ENCODE results near the gene HOXD4.

HOXD4 gene

DNA sequence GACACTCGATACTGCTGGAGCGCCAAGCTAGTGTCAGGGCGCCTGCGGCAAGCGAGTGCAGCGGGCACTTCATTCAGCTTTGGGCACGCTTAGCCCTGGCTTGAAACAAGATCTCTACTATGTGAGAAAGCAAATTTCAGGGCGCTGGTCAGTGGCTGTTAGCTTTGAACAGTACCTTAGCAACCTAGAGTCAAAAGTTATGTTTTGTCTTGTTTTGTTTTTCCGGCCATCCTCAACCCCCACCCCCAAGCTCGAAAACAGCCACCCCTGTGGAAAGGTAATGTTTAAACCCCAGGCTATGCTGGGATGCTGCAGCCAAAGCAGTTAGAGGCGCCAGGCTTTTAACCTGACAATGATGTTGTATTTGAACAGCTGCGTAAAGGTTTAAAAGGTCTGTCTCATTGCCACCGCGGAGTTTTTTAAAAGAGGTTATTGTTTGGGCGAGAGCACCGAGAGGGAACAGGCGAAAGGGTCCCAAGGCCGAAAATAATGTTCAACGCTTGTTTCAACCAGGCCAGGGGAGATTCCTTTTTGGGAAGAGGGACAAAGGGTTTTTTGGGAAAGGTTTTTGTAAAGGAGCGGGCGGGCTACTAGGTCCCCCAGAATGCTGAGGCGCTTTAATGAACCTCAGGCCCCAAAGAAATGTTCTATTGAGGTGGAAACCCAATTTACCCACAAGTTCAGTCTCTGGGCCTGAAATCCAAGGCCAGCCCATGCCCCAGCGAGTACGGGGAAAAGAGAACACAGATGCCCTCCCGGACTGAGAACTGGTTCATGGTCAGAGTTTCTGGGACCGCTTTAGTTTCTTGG lies 37.0 kb upstream of the HOXD4 start:
- DNase-seq: no peak

DNA sequence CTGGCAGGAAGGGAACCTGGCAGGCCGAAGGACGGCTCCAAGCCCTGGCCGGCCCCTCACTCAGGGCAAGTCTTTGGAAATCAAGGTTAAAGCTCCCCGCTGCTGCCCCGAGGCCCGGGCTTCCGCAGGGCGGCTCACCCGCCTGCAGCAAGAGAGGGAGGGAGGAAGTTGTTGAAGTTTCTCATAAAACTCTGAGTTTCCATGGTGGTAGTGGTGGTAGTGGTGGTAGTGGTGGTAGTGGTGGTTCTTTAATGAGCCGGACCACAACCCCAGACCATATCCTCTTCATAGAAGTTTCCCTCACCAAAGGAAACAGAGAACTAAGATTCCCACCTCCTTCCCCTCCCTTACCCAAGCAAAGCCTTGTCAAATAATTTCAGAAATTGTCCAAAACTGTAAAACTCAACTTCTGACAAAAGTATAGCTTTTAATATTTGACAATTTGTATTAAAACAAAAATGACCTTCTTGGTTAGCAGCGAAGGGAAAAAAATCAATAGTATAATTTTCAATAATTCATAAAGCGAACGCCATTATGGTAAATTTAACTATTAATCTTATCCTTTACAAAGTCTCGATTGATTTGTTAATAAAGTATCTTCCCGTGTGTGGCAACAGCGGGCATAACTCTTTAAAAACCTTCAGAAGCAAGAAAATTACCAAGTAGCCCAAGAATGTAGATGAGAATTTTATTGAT lies 36.3 kb upstream of the HOXD4 start:
- no peak for DNase-seq

DNA sequence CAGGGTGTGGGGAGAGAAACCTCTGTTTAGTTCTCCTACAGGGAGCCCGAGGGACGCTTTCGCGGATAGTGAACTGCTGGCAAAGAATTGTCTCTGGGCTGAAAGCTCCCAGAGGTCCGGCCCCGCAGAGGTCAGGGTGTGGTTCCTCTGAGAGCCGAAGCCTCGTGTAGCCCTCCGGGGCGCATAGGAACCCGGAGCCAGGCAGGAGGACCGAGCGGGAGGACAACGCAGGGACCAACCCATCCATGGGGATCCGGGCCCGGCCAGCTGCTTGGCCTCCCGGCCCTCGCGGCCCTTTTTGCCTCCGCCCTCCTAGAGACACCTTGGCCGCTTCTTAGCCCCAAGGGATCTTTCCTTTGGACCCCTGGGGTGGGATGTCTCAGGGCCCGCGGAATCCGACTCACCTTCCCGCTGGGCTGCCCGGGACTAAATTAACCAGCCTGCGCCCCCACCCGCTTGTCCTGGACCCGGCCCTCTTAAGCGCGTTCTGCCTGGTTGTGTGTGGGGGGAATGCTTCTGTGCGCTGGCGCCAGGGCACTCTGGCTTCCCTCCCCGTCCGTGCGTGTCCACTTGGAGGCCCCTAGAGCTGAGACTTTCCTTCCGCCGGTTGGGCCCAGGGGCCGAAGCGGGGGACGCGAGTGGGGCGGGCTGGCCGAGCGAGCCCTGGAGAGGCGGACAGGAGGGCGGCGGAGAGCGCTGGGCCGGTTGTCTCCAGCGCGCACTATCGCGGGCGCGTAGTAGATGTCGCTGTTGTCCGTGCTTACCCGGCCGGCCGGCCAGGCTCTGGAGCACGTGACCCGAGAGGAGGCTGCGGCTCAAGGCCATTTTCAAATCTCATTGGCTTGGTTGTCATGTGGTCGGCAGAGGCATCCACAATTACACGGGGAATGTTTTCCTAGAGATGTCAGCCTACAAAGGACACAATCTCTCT lies 35.2 kb upstream of the HOXD4 start, which contains the start of gene HOXD10:
TSS of gene HOXD10 (plus strand) at position 896 of the 931 bp plus-strand sequence. CDS start 56 bp downstream, outside the sequence.
- no peak for DNase-seq

DNA sequence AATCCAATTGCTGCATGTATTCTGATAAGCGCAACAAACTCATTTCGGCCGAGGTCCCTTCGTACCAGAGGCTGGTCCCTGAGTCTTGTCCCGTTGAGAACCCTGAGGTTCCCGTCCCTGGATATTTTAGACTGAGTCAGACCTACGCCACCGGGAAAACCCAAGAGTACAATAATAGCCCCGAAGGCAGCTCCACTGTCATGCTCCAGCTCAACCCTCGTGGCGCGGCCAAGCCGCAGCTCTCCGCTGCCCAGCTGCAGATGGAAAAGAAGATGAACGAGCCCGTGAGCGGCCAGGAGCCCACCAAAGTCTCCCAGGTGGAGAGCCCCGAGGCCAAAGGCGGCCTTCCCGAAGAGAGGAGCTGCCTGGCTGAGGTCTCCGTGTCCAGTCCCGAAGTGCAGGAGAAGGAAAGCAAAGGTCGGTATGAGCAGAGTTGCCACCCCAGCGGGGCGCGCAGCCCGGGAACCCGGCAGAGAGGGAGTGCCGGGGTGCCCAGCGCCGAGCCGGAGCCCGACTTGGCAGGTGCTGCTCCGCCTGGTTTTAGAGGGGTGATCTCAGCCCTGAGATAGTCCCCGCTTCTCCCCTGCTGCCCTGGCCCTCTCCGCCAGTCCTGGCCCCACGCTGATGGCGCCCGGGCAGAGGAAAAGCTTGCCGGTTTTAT lies 34.1 kb upstream of the HOXD4 start:
- no peak for DNase-seq

DNA sequence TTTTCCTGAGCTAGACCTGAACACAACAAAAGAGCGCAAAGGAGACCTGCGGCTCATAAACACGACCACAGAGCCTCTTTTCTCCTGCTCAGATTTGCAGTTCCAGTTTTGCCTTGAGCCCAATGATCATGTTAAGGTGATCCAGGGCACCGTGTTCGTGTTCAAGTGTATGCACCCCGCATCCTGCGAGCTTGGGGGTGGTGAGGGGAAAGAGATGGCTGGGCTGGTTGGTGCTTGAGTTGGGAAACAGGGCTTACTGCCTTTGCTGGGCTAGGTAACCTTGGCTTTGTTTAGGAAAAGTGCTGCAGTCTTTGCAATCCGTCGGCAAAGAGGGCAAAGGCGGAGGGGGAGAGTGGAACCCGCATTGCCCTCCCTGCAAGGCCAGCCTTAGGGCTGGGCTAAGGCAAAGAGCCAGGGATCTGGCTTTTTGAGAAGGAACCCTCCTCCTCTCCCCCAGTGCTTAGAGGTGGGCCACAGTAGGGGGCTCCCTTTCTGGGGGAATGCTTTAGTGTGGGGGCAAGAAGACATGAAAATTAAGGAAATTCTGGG lies 33.5 kb upstream of the HOXD4 start:
- DNase-seq: no peak

DNA sequence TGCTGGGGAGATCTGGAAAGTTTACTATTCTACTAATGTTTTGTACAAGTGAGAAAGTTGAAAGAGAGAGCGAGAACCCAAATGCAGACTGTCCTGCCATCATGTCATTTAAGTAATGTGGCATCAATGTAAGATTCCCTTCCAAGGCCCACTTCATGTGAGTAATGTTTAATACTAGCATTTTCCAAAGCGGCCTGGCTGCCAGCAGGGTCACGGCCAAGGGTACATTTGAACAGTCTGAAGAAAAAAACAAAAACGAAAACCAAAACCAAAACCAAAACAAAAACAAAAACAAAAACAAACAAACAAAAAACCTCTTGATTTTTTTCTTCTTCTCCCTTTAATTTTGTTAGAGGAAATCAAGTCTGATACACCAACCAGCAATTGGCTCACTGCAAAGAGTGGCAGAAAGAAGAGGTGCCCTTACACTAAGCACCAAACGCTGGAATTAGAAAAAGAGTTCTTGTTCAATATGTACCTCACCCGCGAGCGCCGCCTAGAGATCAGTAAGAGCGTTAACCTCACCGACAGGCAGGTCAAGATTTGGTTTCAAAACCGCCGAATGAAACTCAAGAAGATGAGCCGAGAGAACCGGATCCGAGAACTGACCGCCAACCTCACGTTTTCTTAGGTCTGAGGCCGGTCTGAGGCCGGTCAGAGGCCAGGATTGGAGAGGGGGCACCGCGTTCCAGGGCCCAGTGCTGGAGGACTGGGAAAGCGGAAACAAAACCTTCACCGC lies 32.6 kb upstream of the HOXD4 start:
- DNase-seq: no peak

DNA sequence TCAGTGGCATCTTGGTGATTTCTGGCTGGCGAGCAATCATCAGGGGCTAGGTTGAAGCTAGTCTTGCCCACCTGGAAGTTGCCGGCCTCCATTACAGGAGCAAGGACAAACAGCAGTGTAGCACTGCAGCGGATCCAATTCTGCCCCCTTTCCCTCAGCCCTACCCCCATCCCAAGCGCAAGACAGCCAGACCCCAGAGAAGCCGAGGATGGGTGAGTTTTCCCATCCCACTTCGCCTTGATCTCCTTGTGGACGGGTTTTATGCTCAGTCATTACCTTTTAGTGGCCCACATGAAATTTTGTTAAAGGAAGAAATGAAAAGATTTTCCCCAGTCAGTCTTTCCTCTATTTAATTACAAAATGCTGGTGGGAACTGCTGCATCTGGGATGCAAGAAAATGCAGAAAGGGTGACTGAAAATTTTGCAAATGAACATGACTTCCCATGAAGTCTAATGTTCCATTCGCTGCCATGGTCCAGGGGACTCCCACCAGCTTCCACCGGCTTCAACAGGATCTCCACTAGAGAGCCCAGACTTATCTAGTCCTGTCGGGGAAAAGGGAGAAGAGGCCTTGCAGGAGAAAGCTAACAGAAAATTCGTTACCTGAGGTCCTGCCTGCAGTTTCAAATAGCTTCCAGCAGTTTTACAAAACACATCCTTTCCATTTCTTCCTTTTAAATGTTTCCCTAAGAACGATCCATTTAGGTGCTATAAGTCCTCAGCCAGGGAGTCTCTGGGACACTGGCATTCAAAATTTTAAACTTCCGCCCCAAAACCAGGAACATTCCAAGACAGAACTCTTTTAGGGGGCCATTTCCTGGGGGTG lies 30.8 kb upstream of the HOXD4 start:
- DNase-seq: no peak

DNA sequence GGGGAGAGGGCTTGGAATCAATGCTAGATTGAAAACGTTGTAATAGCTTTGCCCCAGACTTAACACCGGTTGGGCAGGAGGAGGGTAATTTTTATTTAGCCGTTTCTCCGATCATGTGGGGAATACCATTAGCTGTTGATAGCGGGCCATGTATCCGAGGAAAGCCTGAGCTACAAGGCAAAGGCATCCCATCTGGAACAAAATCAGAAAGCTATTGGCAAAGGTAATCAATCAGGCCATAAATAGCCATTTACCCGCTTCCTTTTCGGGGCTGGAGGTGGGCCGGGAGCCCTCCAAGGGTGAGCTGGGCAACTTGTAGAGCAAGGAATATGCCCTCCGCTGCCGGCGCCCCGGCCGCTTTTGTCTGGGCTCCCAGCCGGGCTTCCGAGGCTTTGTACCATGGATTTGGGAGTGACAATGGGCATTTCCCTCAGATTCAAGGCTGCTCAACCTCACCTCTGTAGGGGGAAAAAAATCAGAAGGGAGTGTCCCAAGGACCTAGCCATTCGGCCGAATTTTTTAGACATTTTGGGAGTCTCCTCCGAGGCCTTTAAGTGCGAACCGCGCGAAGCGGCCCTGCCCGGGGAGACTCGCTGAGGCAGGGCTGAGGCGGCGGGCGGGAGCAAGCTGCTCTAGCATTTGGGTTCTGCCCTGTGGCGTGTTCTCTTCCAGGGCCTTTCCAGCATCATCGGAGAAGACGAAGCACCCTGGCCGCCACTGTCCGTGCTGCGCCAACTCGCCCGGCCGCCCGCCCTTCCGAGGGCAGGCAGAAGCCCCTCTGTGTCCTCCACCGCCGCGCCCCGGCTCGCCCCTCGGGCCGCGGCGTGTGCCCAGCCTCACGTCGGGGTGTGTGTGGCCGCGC lies 29.9 kb upstream of the HOXD4 start:
- no peak for DNase-seq

DNA sequence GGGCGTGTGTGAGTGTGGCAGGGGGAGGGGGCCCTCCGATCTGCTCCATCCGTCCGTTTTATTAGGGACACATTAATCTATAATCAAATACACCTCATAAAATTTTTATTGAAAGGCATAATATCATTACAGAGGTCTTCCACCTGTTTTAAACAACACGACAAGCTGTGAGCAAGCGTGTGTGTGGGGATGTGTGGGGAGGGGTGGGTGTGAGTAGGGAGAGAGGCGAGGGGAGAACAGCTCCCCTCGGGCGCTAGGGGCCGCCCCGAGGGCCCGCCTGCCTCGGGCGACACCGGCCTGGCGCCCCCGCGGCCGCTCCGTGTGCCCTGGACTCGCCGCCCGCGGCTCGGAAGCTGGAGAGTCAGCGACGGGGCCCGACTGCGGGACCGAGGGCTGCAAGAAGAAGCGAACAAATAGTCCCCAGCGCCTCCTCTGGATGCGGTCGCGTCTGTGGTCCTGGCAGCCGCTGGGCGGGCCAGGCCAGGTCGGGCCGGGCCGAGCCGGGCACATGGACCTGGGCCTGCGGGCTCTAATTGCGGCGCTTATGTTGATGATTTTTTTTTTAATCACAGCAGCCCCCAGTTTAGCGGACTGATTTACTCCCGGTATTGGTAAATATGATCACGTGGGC lies 29.2 kb upstream of the HOXD4 start:
- no peak for DNase-seq

DNA sequence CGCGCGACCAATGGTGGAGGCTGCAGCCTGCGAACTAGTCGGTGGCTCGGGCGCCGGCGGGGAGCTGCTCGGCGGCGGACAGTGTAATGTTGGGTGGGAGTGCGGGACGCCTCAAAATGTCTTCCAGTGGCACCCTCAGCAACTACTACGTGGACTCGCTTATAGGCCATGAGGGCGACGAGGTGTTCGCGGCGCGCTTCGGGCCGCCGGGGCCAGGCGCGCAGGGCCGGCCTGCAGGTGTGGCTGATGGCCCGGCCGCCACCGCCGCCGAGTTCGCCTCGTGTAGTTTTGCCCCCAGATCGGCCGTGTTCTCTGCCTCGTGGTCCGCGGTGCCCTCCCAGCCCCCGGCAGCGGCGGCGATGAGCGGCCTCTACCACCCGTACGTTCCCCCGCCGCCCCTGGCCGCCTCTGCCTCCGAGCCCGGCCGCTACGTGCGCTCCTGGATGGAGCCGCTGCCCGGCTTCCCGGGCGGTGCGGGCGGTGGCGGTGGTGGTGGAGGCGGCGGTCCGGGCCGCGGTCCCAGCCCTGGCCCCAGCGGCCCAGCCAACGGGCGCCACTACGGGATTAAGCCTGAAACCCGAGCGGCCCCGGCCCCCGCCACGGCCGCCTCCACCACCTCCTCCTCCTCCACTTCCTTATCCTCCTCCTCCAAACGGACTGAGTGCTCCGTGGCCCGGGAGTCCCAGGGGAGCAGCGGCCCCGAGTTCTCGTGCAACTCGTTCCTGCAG lies 28.5 kb upstream of the HOXD4 start, which contains the start of gene HOXD9:
TSS of gene HOXD9 (plus strand) at position 37 of the 728 bp plus-strand sequence. CDS start at position 87, 50 bp downstream.
- DNase-seq: no peak

DNA sequence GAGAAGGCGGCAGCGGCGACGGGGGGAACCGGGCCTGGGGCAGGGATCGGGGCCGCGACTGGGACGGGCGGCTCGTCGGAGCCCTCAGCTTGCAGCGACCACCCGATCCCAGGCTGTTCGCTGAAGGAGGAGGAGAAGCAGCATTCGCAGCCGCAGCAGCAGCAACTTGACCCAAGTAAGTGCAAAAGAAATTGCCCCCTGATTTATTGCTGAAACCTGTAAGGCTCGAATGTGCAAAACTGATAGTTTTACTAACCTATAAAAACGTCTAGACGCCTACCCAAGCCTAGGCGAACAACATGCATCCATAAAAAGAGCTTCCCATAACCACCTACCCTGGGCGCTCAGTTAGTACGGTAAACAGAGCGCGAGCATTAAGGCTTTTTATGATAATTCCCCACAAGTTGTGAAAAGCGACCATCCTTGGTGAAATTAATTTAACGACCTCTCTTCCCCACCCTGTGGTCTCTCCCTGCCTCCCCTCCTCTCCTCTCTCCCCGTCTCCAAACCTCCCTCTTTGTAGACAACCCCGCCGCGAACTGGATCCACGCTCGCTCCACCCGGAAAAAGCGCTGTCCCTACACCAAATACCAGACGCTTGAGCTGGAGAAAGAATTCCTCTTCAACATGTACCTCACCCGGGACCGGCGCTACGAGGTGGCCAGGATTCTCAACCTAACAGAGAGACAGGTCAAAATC lies 27.8 kb upstream of the HOXD4 start:
- DNase-seq: no peak

DNA sequence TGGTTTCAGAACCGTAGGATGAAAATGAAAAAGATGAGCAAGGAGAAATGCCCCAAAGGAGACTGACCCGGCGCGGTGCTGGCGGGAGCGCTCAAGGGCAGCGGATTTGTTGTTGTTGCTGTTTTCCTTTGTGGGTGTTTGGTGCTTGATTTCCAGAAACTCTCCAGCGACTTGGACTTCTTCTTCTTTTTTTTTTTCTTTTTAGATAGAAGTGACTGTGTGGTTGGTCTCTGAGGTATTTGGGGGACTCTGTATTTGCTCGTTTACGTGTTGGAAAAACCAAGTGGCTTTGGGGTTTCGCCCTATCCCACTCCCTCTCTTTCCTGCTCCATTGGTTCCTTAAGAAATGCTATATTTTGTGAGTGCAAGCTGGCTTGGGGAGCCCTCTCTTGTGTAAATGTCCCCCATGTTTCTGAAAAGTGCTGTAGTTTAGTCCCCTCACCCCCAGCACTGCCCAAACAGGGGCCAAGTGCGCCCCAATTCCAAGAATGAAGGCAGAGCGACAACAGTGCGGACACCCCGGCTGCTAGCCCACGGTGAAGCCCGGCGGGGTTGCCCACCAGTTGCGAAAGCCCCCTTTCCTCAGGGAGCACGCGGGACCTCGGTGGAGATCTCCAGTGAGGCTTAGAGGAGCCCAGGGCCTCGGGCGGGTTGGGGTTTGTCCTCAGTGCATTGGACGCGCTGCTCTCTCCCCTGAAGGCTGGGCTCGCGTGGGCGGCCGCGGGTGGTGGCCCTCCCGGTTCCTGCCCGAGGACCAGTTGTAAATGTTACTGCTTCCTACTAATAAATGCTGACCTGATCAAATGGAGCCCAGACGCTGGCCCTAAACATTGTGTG lies 27.0 kb upstream of the HOXD4 start:
- no peak for DNase-seq

DNA sequence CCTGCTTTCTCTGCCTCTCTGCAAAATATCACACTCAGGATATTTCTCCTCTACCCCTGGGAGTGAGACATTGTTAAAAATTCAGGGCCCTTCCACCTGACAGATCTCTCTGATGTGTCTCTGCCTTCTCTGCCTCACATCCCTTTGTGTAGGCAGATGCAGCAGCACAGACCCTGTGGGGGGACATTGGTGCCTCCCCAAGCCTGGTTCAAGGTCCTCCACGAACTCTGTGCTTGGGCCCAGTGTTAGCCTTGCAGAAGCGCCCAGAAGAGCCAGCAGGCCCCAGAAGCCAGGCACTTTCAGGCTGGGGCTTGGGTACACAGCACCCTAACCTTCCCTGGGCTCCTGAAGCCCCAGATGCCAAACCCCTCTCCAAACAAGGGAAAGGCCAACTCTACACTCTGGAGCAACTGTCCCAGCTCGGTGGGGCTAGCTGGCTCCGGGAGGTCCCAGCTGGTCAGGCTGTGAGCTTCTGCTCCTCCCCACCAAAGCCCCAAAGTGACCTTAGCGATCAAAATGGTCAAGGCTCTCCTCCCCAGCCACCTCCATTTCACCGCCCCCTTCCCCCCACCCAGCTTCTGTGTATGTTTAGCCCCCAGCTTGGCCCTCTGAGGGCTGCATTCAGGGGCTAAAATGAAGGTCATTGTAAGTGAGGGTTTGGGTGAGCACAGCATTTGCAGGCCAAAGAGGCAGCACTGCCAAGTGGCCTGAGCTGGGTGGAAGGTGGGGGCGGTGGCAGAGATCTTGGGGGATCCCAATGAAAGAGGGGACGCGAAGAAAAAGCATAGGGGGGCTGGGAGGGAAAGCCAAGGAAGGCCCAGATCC lies 26.2 kb upstream of the HOXD4 start:
- DNase-seq: no peak

DNA sequence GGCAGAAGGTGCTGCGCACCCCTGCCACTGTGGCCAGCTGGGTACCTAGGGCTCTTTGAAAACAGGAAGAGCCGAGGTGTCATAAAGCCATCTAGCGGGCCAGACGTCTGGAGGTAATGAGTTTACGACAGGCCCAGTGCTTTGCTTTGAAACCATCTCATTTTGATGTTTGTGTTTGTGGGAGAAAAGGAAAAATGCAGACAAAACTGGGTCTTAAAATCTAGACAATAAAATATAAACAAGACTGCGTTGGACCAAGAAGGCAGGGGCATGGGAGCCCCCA lies 25.6 kb upstream of the HOXD4 start:
- no peak for DNase-seq

DNA sequence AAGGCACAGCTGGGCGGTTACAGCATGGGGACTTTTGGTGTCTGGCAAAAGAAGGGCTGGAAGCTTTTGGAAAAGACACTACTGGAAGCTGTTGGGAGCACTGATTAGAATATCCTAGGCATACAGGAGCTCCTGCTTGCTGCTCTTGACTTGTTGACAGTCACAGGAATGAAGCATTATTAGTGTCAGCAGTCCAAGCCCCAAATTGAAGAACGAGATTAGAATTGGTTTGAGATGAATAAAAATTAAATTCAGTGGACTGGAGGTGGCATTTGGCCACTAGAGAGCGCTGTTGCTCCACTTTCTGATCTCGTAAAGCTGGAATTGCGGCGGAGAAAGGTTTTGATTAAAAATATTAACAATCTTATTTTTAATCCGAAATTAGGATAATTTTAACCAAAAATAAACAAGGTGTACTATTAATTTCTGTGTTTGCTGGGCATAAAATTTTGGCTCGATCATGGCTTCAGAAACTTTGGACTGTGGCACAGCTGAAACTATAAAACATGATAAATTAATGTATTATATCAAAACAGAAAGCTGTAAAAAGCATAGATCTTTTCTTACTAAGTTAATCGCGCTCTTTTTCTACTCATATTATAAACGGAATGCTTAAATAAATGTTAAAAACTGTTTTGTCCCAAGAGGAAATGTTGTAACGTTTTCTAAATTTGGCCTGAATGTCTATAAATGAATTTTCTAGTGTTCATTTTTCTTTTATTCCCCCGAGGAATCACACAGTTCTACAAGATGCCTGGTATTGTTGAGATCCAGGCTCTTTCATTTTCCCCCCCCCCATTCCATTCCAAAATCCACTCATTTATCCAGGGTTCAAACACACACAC lies 24.2 kb upstream of the HOXD4 start:
- DNase-seq: peak; percentile 59
